Measurements from ENCODE around the gene HOXB8. TPM values are rescaled to one million over a fixed set of nuclear protein-coding genes. Genes with fewer than 3 reads are reported as not detected.

Gene HOXB8
- total RNA-seq, 2 experiments from 2014 or later, result not detected

GRCh38 chr17:48633266-48633677, 18.2 kb upstream of the HOXB8 start:
- Mint-ChIP-seq H3K36me3 (no peaks in the 10 kb centered on the region), H3K4me1 (ENCODE audit: low read depth) (peaks cover 3% of the 10 kb centered on the region), H3K4me3 (no peak overlapping the region), H3K27ac (no peak overlapping the region), H3K9me3 (no peaks in the 10 kb centered on the region), H3K27me3 (peaks cover 82% of the 10 kb centered on the region)
- CTCF ChIA-PET, result interaction anchor here (2.0 kb wide), 1 partner anchor 12 kb away, joined by 6 read pairs; no protein-coding TSS in a partner anchor
- intact Hi-C loops (cut with micrococcal nuclease), result no loop called here
- POLR2A ChIA-PET, result no interaction called here
- DNase-seq, result no peak

GRCh38 chr17:48632579-48633265, 17.6 kb upstream of the HOXB8 start:
- peaks cover 82% of the 10 kb centered on the region for H3K27me3 Mint-ChIP-seq
- ChIA-PET POLR2A (no interaction called here), CTCF (interaction anchor here (0.8 to 2.0 kb wide), 6 partner anchors 12 to 367 kb away, joined by 3 to 6 read pairs (median 4); no protein-coding TSS in a partner anchor)
- no peaks in the 10 kb centered on the region for H3K9me3 Mint-ChIP-seq
- H3K4me1 Mint-ChIP-seq (ENCODE audit: low read depth), result peaks cover 3% of the 10 kb centered on the region
- peak overlapping the region; percentile 7 for H3K4me3 Mint-ChIP-seq
- intact Hi-C loops (cut with micrococcal nuclease), result no loop called here
- no peaks in the 10 kb centered on the region for H3K36me3 Mint-ChIP-seq
- DNase-seq, result no peak
- H3K27ac Mint-ChIP-seq, result no peak overlapping the region

- no peak for DNase-seq
- no peaks in the 10 kb centered on the region for H3K36me3 Mint-ChIP-seq
- H3K9me3 Mint-ChIP-seq, result no peaks in the 10 kb centered on the region
- H3K4me1 Mint-ChIP-seq (ENCODE audit: low read depth), result peaks cover 5% of the 10 kb centered on the region
- peaks cover 82% of the 10 kb centered on the region for H3K27me3 Mint-ChIP-seq
- CTCF ChIA-PET, result interaction anchor here (0.8 to 2.0 kb wide), 6 partner anchors 11 to 366 kb away, joined by 3 to 6 read pairs (median 4); no protein-coding TSS in a partner anchor
- intact Hi-C loops (cut with micrococcal nuclease), result no loop called here
- no peak overlapping the region for H3K4me3 Mint-ChIP-seq
- POLR2A ChIA-PET, result no interaction called here
- no peak overlapping the region for H3K27ac Mint-ChIP-seq
Measured at GRCh38 chr17:48631693-48632578, 16.8 kb upstream of the HOXB8 start.

- Mint-ChIP-seq H3K36me3 (no peaks in the 10 kb centered on the region), H3K27ac (no peak overlapping the region), H3K9me3 (no peaks in the 10 kb centered on the region), H3K4me1 (ENCODE audit: low read depth) (peaks cover 9% of the 10 kb centered on the region), H3K4me3 (no peak overlapping the region), H3K27me3 (peaks cover 81% of the 10 kb centered on the region)
- ChIA-PET CTCF (interaction anchor here (2.0 kb wide), 2 partner anchors 10 to 12 kb away, joined by 6 read pairs; no protein-coding TSS in a partner anchor), POLR2A (no interaction called here)
- DNase-seq, result no peak
- intact Hi-C loops (cut with micrococcal nuclease), result no loop called here
Measured at GRCh38 chr17:48630925-48631692, 16.0 kb upstream of the HOXB8 start.

GRCh38 chr17:48630009-48630924, 15.2 kb upstream of the HOXB8 start:
- ChIA-PET CTCF (interaction anchor here (0.8 to 2.1 kb wide), 3 partner anchors 10 to 322 kb away, joined by 4 to 10 read pairs (median 4); no protein-coding TSS in a partner anchor), POLR2A (no interaction called here)
- H3K4me1 Mint-ChIP-seq (ENCODE audit: low read depth), result peaks cover 11% of the 10 kb centered on the region
- H3K4me3 Mint-ChIP-seq, result no peak overlapping the region
- H3K36me3 Mint-ChIP-seq, result no peaks in the 10 kb centered on the region
- H3K9me3 Mint-ChIP-seq, result no peaks in the 10 kb centered on the region
- no peak for DNase-seq
- intact Hi-C loops (cut with micrococcal nuclease), result no loop called here
- H3K27me3 Mint-ChIP-seq, result peaks cover 76% of the 10 kb centered on the region
- no peak overlapping the region for H3K27ac Mint-ChIP-seq

- ChIA-PET CTCF (interaction anchor here (0.8 to 2.1 kb wide), 4 partner anchors 11 to 321 kb away, joined by 4 to 10 read pairs (median 5); no protein-coding TSS in a partner anchor), POLR2A (no interaction called here)
- no peaks in the 10 kb centered on the region for H3K36me3 Mint-ChIP-seq
- H3K4me1 Mint-ChIP-seq (ENCODE audit: low read depth), result peaks cover 11% of the 10 kb centered on the region
- no peak overlapping the region for H3K27ac Mint-ChIP-seq
- no peak overlapping the region for H3K4me3 Mint-ChIP-seq
- no peaks in the 10 kb centered on the region for H3K9me3 Mint-ChIP-seq
- H3K27me3 Mint-ChIP-seq, result peaks cover 71% of the 10 kb centered on the region
- intact Hi-C loops (cut with micrococcal nuclease), result no loop called here
- DNase-seq, result no peak
Measured at GRCh38 chr17:48629411-48629759, 14.3 kb upstream of the HOXB8 start.

- Mint-ChIP-seq H3K36me3 (no peaks in the 10 kb centered on the region), H3K9me3 (no peaks in the 10 kb centered on the region), H3K4me1 (ENCODE audit: low read depth) (peaks cover 11% of the 10 kb centered on the region), H3K27ac (no peak overlapping the region), H3K4me3 (no peak overlapping the region), H3K27me3 (peaks cover 73% of the 10 kb centered on the region)
- ChIA-PET POLR2A (no interaction called here), CTCF (interaction anchor here (0.8 to 4.5 kb wide), 5 partner anchors 7 to 320 kb away, joined by 4 to 50 read pairs (median 6); no protein-coding TSS in a partner anchor)
- intact Hi-C loops (cut with micrococcal nuclease), result no loop called here
- DNase-seq, result no peak
Measured at GRCh38 chr17:48628649-48629410, 13.7 kb upstream of the HOXB8 start.

GRCh38 chr17:48627623-48628521, 12.8 kb upstream of the HOXB8 start:
- Mint-ChIP-seq H3K4me1 (ENCODE audit: low read depth) (peaks cover 10% of the 10 kb centered on the region), H3K27me3 (peaks cover 73% of the 10 kb centered on the region), H3K36me3 (no peaks in the 10 kb centered on the region), H3K27ac (no peak overlapping the region), H3K9me3 (no peaks in the 10 kb centered on the region), H3K4me3 (no peak overlapping the region)
- DNase-seq, result no peak
- intact Hi-C loops (cut with micrococcal nuclease), result no loop called here
- ChIA-PET CTCF (interaction anchor here (1.1 to 4.5 kb wide), 3 partner anchors 8 to 9 kb away, joined by 5 to 50 read pairs (median 10); no protein-coding TSS in a partner anchor), POLR2A (no interaction called here)

GRCh38 chr17:48627118-48627597, 12.1 kb upstream of the HOXB8 start:
- no peak for DNase-seq
- Mint-ChIP-seq H3K27me3 (peaks cover 73% of the 10 kb centered on the region), H3K9me3 (no peaks in the 10 kb centered on the region), H3K27ac (no peak overlapping the region), H3K36me3 (no peaks in the 10 kb centered on the region), H3K4me3 (peak overlapping the region; percentile 77), H3K4me1 (ENCODE audit: low read depth) (peaks cover 8% of the 10 kb centered on the region)
- intact Hi-C loops (cut with micrococcal nuclease), result no loop called here
- CTCF ChIA-PET, result interaction anchor here (1.1 to 4.5 kb wide), 5 partner anchors 8 to 519 kb away, joined by 3 to 50 read pairs (median 4); partner anchors contain the start of genes HOXB5 and SNX11
- POLR2A ChIA-PET, result interaction anchor here (1.8 to 2.4 kb wide), 2 partner anchors 14 to 96 kb away, joined by 6 to 13 read pairs; partner anchors contain the start of gene PRAC2
